GM12891 (cell line): ENCODE results near the gene PNLIPRP2.

ENCODE experiments used
- DNase-seq: peaks from one replicate; pipeline ENCODE4 v3.0.0; 2011; ENCODE audit warnings: low spot score; ENCODE audit not compliant: insufficient read length
- FAIRE-seq: peaks from 2 replicates; lab custom pipeline; 2011; peaks lifted over from hg19 to GRCh38; lab: Jason Lieb, UNC
- PAX5 ChIP-seq: IDR thresholded peaks from 2 replicates; pipeline ENCODE4 v1.6.1; 2011; ENCODE audit warnings: low read length, moderate library complexity, mild to moderate bottlenecking; ENCODE audit not compliant: insufficient read depth, severe bottlenecking
- POLR2A ChIP-seq: IDR thresholded peaks from 2 replicates; pipeline ENCODE4 v1.6.1; 2011; ENCODE audit warnings: low read depth, low read length, control low read depth
- POLR2AphosphoS5 ChIP-seq: IDR thresholded peaks from 2 replicates; pipeline ENCODE4 v1.6.1; 2011; ENCODE audit warnings: low read depth, low read length, control low read depth
- POU2F2 ChIP-seq: IDR thresholded peaks from 2 replicates; pipeline ENCODE4 v1.6.1; 2011; ENCODE audit warnings: low read depth, mild to moderate bottlenecking, control low read depth, low read length, moderate library complexity
- SPI1 ChIP-seq: IDR thresholded peaks from 2 replicates; pipeline ENCODE4 v1.6.1; 2011; ENCODE audit warnings: low read depth, low read length, control low read depth
- TAF1 ChIP-seq: IDR thresholded peaks from 2 replicates; pipeline ENCODE4 v1.6.1; 2011; ENCODE audit warnings: low read depth, low read length, control low read depth

Gene PNLIPRP2

GRCh38 chr10:116596062-116596461, 24.7 kb upstream of the PNLIPRP2 start:
- DNase-seq (no peak), FAIRE-seq (no peak)
- TF ChIP-seq TAF1 (no peak), POLR2AphosphoS5 (no peak), POU2F2 (no peak), POLR2A (no peak), SPI1 (no peak), PAX5 (no peak)

- DNase-seq (no peak), FAIRE-seq (no peak)
- TF ChIP-seq TAF1 = no peak
Observed at GRCh38 chr10:116597543-116597942, 23.2 kb upstream of the PNLIPRP2 start.

- FAIRE-seq = no peak
- no peak for DNase-seq
- TF ChIP-seq SPI1 (no peak), POLR2AphosphoS5 (no peak), PAX5 (no peak), TAF1 (no peak), POU2F2 (no peak), POLR2A (no peak)
Observed at GRCh38 chr10:116598329-116598728, 22.4 kb upstream of the PNLIPRP2 start.

- DNase-seq = no peak
- no peak for FAIRE-seq
- TF ChIP-seq POU2F2 (no peak), SPI1 (no peak), POLR2A (no peak), TAF1 (no peak), PAX5 (no peak), POLR2AphosphoS5 (no peak)
Observed at GRCh38 chr10:116599991-116600390, 20.8 kb upstream of the PNLIPRP2 start.

GRCh38 chr10:116602648-116603400, 17.9 kb upstream of the PNLIPRP2 start:
- TF ChIP-seq POLR2A (no peak), PAX5 (no peak), SPI1 (no peak), TAF1 (no peak), POU2F2 (no peak), POLR2AphosphoS5 (no peak)
- FAIRE-seq (no peak), DNase-seq (no peak)

GRCh38 chr10:116606061-116606483, 14.7 kb upstream of the PNLIPRP2 start:
- FAIRE-seq (no peak), DNase-seq (no peak)
- TF ChIP-seq SPI1 (no peak), POLR2A (no peak), POU2F2 (no peak), TAF1 (no peak), PAX5 (no peak), POLR2AphosphoS5 (no peak)

GRCh38 chr10:116607336-116607735, 13.4 kb upstream of the PNLIPRP2 start:
- no peak for DNase-seq
- FAIRE-seq = no peak
- TF ChIP-seq POU2F2 (no peak), SPI1 (no peak), POLR2AphosphoS5 (no peak), POLR2A (no peak), TAF1 (no peak), PAX5 (no peak)

- DNase-seq = no peak
- no peak for TF ChIP-seq PAX5
- no peak for TF ChIP-seq TAF1
- no peak for TF ChIP-seq POU2F2
- TF ChIP-seq SPI1 = no peak
- TF ChIP-seq POLR2A = no peak
- TF ChIP-seq POLR2AphosphoS5 = no peak
- FAIRE-seq = no peak
Observed at GRCh38 chr10:116608686-116609594, 11.8 kb upstream of the PNLIPRP2 start.
